CD8-positive, alpha-beta memory T cell (primary cell): Measurements from ENCODE around the gene MACROD1. TPM values are rescaled to one million over a fixed set of nuclear protein-coding genes. Genes with fewer than 3 reads are reported as not detected.

Experiments used
- CTCF ChIA-PET: fragments of 350-600 bp; sonication (Branson Sonifier 250); formaldehyde crosslinking; loops from one replicate; lab custom pipeline; 2021; ENCODE audit warnings: antibody characterized with exemption; lab: Charles Lee
- POLR2A ChIA-PET: fragments of 350-600 bp; sonication (Branson Sonifier 250); formaldehyde crosslinking; loops from one replicate; lab custom pipeline; 2021; ENCODE audit warnings: antibody characterized with exemption; lab: Charles Lee
- DNase-seq, 5 donors: peaks; one replicate each; pipeline versions ENCODE4 v3.0.0 to v3.0.0-alpha.2; 2020 to 2022; ENCODE audit warnings: mixed read lengths in 1 of 5
- H3K27ac ChIP-seq: one replicate; pipeline ENCODE4 v1.7.0; 2013; ENCODE audit warnings: low read depth, mild to moderate bottlenecking, low read length, moderate library complexity
- H3K27me3 ChIP-seq: 2 replicates; pipeline ENCODE4 v1.7.0; 2013; ENCODE audit warnings: low read length, mild to moderate bottlenecking; ENCODE audit not compliant: insufficient read depth, poor library complexity, severe bottlenecking
- H3K36me3 ChIP-seq: 2 replicates; pipeline ENCODE4 v1.7.0; 2013; ENCODE audit warnings: mild to moderate bottlenecking, low read length, moderate library complexity; ENCODE audit not compliant: insufficient read depth
- H3K4me1 ChIP-seq: 2 replicates; pipeline ENCODE4 v1.7.0; 2013; ENCODE audit warnings: mild to moderate bottlenecking, low read length, moderate library complexity; ENCODE audit not compliant: insufficient read depth
- H3K4me3 ChIP-seq: 2 replicates; pipeline ENCODE4 v1.7.0; 2013; ENCODE audit warnings: mild to moderate bottlenecking, low read length
- H3K9me3 ChIP-seq: 2 replicates; pipeline ENCODE4 v1.7.0; 2013; ENCODE audit warnings: mild to moderate bottlenecking, low read length
- H3K27ac Mint-ChIP-seq, 8 donors: one replicate each; pipeline ENCODE4 v1.8.0; 2020 to 2021; ENCODE audit warnings: mixed read lengths in 8 of 8, mild to moderate bottlenecking in 6 of 8, inconsistent platforms in 3 of 8, moderate library complexity in 3 of 8
- H3K27me3 Mint-ChIP-seq, 2 donors: one replicate each; pipeline ENCODE4 v1.8.0; 2020 to 2021; ENCODE audit warnings: mixed read lengths in 2 of 2, mild to moderate bottlenecking in 1 of 2, moderate library complexity in 1 of 2
- H3K36me3 Mint-ChIP-seq, 3 donors: one replicate each; pipeline ENCODE4 v1.8.0; 2020 to 2021; ENCODE audit warnings: mixed read lengths in 3 of 3, inconsistent platforms in 1 of 3, mild to moderate bottlenecking in 1 of 3
- H3K4me1 Mint-ChIP-seq, 3 donors: one replicate each; pipeline ENCODE4 v1.8.0; 2020 to 2021; ENCODE audit warnings: mixed read lengths in 3 of 3, inconsistent platforms in 1 of 3, mild to moderate bottlenecking in 1 of 3
- H3K4me3 Mint-ChIP-seq, 7 donors: one replicate each; pipeline ENCODE4 v1.8.0; 2020 to 2021; ENCODE audit warnings: mixed read lengths in 7 of 7, mild to moderate bottlenecking in 6 of 7, moderate library complexity in 4 of 7, inconsistent platforms in 2 of 7
- H3K9me3 Mint-ChIP-seq, 5 donors: one replicate each; pipeline ENCODE4 v1.8.0; 2020 to 2022; ENCODE audit warnings: mixed read lengths in 5 of 5, mild to moderate bottlenecking in 3 of 5, moderate library complexity in 2 of 5, inconsistent platforms in 1 of 5
- polyA plus RNA-seq: library from polyadenylated mRNA; unstranded; fragments of 300-500 nt; fragmentation: Illumina TruSeq; gene quantifications from one replicate; pipeline ENCODE4 v1.2.3, GENCODE V29; 2021
- total RNA-seq, 2 experiments: library from RNA; stranded (reverse); gene quantifications; one replicate each; pipeline ENCODE4 v1.2.3, GENCODE V29; 2021

Gene MACROD1
- total and polyA plus RNA-seq, 3 experiments from 2014 or later = 9.2 to 25.5 (median 19.6) TPM

GRCh38 chr11:64148226-64148916 is 17.5 kb downstream of the MACROD1 start:
- Mint-ChIP-seq H3K27ac (peak overlapping the region in 2 of 8 donors; percentile 54 to 62), H3K4me1 (peaks cover 7 to 9% (median 9%) of the 10 kb centered on the region in 3 donors), H3K4me3 (no peak overlapping the region), H3K36me3 (no peaks in the 10 kb centered on the region), H3K9me3 (no peaks in the 10 kb centered on the region), H3K27me3 (no peaks in the 10 kb centered on the region)
- H3K27ac ChIP-seq = no peak overlapping the region
- CTCF ChIA-PET = interaction anchor here (1.5 to 6.6 kb wide), 3 partner anchors 147 to 381 kb away, joined by 4 to 64 read pairs (median 63); partner anchors contain the start of gene MARK2
- POLR2A ChIA-PET = no interaction called here
- peak; percentile 52 to 81 (median 66) for DNase-seq
- H3K4me3 ChIP-seq = no peak overlapping the region
- no peaks in the 10 kb centered on the region for H3K9me3 ChIP-seq
- H3K36me3 ChIP-seq = no peaks in the 10 kb centered on the region
- H3K4me1 ChIP-seq = no peaks in the 10 kb centered on the region
- no peaks in the 10 kb centered on the region for H3K27me3 ChIP-seq

DNA sequence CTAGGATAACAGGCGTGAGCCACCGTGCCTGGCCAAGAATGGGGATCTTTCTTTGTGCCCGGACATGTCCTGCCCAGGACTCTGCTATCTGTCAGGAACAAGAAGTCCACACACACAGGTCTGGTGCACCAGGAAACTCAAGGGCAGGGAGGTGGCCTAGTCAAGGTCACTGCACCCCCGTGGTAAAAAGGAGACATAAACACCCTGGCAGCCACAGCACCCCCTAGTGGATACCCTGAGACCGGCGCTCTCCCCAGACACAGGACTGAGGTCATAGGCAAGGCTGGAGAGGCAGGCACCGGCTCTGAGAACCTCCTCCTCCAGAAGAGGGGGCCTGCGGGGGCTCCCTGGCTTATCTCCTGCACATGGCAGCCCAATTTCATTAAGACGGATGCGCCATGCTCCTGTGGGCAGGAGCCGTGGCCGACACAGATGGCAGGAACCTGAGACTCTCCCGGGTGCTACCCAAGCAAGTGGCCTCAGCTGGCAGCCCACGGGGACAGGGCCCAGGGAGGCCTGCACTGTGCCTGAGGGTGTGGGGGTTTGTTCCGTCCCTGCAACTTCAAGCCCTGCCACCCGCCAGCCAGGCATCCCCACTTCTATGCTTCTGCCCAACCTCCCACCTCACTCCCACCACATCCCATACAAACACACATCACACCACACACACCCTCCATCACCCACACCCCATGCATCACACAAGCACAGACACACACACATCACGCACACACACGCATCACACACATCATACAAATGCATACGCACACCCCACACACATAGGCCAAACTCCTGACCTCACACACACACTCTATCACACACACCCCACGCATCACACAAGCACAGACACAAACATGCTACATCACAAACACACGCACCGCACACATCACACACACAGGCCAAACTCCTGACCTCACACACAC is 19.6 kb downstream of the MACROD1 start:
- POLR2A ChIA-PET = no interaction called here
- Histone ChIP-seq H3K4me3 (no peak overlapping the region), H3K27ac (no peak overlapping the region), H3K4me1 (no peaks in the 10 kb centered on the region), H3K9me3 (no peaks in the 10 kb centered on the region), H3K27me3 (no peaks in the 10 kb centered on the region), H3K36me3 (no peaks in the 10 kb centered on the region)
- H3K4me3 Mint-ChIP-seq = no peak overlapping the region
- peaks cover 7 to 9% (median 7%) of the 10 kb centered on the region in 3 donors for H3K4me1 Mint-ChIP-seq
- H3K9me3 Mint-ChIP-seq = no peaks in the 10 kb centered on the region
- H3K27me3 Mint-ChIP-seq = no peaks in the 10 kb centered on the region
- peak overlapping the region in 2 of 8 donors; percentile 45 to 55 for H3K27ac Mint-ChIP-seq
- H3K36me3 Mint-ChIP-seq = no peaks in the 10 kb centered on the region
- peak; percentile 36 to 73 (median 43) for DNase-seq
- CTCF ChIA-PET = interaction anchor here (1.2 to 1.5 kb wide), 2 partner anchors 310 to 379 kb away, joined by 3 to 4 read pairs; no protein-coding TSS in a partner anchor

DNA sequence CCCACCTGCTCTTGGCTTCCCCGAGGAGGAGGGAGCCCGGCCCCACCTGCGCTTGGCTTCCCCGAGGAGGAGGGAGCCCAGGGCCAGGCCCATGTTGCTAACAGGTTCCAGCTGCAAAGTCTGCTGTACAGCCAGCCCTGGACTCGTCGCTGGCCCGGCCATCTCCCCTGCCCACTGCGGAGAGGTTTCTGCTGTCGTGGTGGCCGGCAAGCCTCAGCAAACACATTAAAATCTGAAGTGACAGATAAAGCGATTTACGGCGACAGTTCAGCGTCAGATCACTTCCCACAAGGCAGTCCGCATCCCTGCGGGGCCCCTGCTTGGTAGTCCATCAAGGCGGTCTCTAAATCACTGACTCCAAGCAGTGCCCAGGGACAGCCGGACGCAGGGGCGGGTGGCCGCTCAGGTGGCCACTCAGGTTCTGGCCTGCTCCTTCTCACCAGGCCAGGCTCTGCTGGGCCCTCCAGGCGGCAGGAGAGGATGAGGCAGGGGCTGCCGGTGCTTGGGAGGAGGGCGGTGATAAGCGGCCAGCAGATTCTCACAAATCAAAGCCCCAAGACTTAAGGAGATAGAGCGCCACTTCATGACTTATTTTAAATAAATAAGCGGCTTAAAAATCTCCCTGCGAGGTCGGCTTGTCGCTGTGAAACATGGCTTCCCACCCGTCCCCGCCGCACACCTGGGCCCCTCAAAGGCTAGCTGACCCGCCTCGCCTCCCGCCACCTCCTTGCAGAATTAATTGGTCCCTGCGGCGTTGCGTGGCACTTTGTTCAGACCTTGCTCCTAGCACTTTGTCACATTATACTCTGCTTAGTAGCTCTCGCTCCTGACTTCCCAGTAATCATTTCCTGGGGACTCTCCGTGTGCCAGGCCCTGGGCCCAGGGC is 21.1 kb downstream of the MACROD1 start:
- Histone ChIP-seq H3K27me3 (no peaks in the 10 kb centered on the region), H3K4me1 (no peaks in the 10 kb centered on the region), H3K4me3 (no peak overlapping the region), H3K9me3 (no peaks in the 10 kb centered on the region), H3K36me3 (no peaks in the 10 kb centered on the region), H3K27ac (no peak overlapping the region)
- CTCF ChIA-PET = no interaction called here
- Mint-ChIP-seq H3K4me1 (peaks cover 7 to 9% (median 7%) of the 10 kb centered on the region in 3 donors), H3K36me3 (no peaks in the 10 kb centered on the region), H3K4me3 (no peak overlapping the region), H3K27ac (peak overlapping the region in 1 of 8 donors; percentile 54), H3K27me3 (no peaks in the 10 kb centered on the region), H3K9me3 (no peaks in the 10 kb centered on the region)
- POLR2A ChIA-PET = no interaction called here
- no peak for DNase-seq

DNA sequence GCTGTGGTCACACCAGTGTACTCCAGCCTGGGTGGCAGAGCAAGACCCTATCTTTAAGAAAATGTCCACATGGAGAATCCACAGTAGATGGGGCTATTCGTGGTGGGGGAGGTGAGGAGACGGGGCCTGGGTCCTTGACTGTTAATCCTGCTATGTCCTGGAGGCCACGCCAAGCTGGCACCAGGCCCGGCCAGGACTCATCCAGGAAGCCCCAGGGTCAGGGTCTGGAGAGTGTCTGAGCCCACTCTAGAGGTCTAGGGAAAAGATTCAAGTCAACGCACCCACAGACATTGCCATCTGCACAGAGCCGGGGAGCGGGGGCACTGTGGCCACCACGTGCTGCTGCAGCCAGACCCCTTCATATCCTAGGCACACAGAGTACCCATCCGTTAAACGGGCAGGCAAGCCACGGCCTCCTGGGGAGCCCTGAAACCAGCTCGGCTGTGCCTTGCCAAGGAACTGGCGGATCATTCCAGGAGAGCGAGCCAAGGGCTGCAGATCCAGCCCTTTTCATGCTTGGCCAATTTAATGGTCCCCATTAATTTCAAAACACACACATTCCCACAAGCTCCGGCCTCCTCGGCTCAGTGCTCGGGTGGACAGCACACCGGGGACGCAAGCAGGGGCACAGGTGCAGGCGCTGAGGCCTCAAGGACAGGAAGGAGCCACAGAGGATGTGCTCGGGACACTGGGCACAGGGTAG is 24.7 kb downstream of the MACROD1 start:
- no peaks in the 10 kb centered on the region for H3K4me1 ChIP-seq
- no peak for DNase-seq
- CTCF ChIA-PET = interaction anchor here (1.1 kb wide), 1 partner anchor 8 kb away, joined by 5 read pairs; no protein-coding TSS in a partner anchor
- peak overlapping the region in 1 of 8 donors; percentile 41 for H3K27ac Mint-ChIP-seq
- peaks cover 2 to 5% (median 3%) of the 10 kb centered on the region in 3 donors for H3K4me1 Mint-ChIP-seq
- no peaks in the 10 kb centered on the region for H3K27me3 ChIP-seq
- H3K27me3 Mint-ChIP-seq = no peaks in the 10 kb centered on the region
- H3K9me3 Mint-ChIP-seq = no peaks in the 10 kb centered on the region
- H3K36me3 Mint-ChIP-seq = no peaks in the 10 kb centered on the region
- no peaks in the 10 kb centered on the region for H3K36me3 ChIP-seq
- H3K27ac ChIP-seq = no peak overlapping the region
- no peaks in the 10 kb centered on the region for H3K9me3 ChIP-seq
- no peak overlapping the region for H3K4me3 Mint-ChIP-seq
- POLR2A ChIA-PET = no interaction called here
- no peak overlapping the region for H3K4me3 ChIP-seq

DNA sequence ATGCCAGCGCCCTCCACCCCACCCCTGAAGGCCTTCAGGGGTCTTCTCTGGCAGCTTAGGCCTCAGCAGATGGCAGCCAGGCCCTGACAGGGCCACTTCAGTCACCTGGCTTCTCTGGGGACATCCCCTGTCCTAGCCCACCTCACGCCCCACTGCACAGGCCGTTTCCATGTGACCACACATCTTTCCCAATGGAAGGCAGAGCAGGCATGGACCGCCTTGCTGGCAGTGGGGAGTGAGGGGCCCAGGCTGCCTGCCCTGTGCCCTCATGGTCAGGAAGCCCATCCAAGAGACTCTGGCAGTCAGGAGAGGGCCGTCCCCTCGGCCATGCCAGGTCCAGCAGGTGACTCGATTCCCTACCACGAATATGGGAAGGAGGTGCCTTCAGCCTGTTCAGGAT is 25.8 kb downstream of the MACROD1 start:
- Histone ChIP-seq H3K27me3 (no peaks in the 10 kb centered on the region), H3K36me3 (no peaks in the 10 kb centered on the region), H3K9me3 (no peaks in the 10 kb centered on the region), H3K4me3 (no peak overlapping the region), H3K27ac (no peak overlapping the region), H3K4me1 (no peaks in the 10 kb centered on the region)
- no peak for DNase-seq
- ChIA-PET POLR2A (no interaction called here), CTCF (no interaction called here)
- H3K4me3 Mint-ChIP-seq = no peak overlapping the region
- no peak overlapping the region for H3K27ac Mint-ChIP-seq
- H3K36me3 Mint-ChIP-seq = no peaks in the 10 kb centered on the region
- peaks cover 2 to 5% (median 3%) of the 10 kb centered on the region in 3 donors for H3K4me1 Mint-ChIP-seq
- no peaks in the 10 kb centered on the region for H3K9me3 Mint-ChIP-seq
- no peaks in the 10 kb centered on the region for H3K27me3 Mint-ChIP-seq

- POLR2A ChIA-PET = no interaction called here
- Mint-ChIP-seq H3K4me3 (no peak overlapping the region), H3K36me3 (no peaks in the 10 kb centered on the region), H3K4me1 (peaks cover 2 to 5% (median 3%) of the 10 kb centered on the region in 3 donors), H3K27ac (peak overlapping the region in 1 of 8 donors; percentile 54), H3K9me3 (no peaks in the 10 kb centered on the region), H3K27me3 (no peaks in the 10 kb centered on the region)
- H3K9me3 ChIP-seq = no peaks in the 10 kb centered on the region
- no peak for DNase-seq
- H3K4me1 ChIP-seq = no peaks in the 10 kb centered on the region
- no peaks in the 10 kb centered on the region for H3K27me3 ChIP-seq
- no peaks in the 10 kb centered on the region for H3K36me3 ChIP-seq
- no peak overlapping the region for H3K4me3 ChIP-seq
- CTCF ChIA-PET = no interaction called here
- H3K27ac ChIP-seq = no peak overlapping the region
These were observed 26.9 kb downstream of the MACROD1 start for GRCh38 chr11:64139049-64139448.

- H3K36me3 ChIP-seq = no peaks in the 10 kb centered on the region
- CTCF ChIA-PET = interaction anchor here (1.3 kb wide), 1 partner anchor 137 kb away, joined by 3 read pairs; no protein-coding TSS in a partner anchor
- Mint-ChIP-seq H3K4me3 (no peak overlapping the region), H3K36me3 (no peaks in the 10 kb centered on the region), H3K9me3 (no peaks in the 10 kb centered on the region), H3K27me3 (no peaks in the 10 kb centered on the region), H3K4me1 (peaks cover 0 to under 1% (median 0%) of the 10 kb centered on the region in 3 donors), H3K27ac (no peak overlapping the region)
- H3K4me3 ChIP-seq = no peak overlapping the region
- no peaks in the 10 kb centered on the region for H3K4me1 ChIP-seq
- H3K9me3 ChIP-seq = no peaks in the 10 kb centered on the region
- H3K27ac ChIP-seq = no peak overlapping the region
- POLR2A ChIA-PET = no interaction called here
- H3K27me3 ChIP-seq = no peaks in the 10 kb centered on the region
- no peak for DNase-seq
These were observed 27.5 kb downstream of the MACROD1 start for GRCh38 chr11:64138398-64138797.
